ENCODE data around the gene HSF5. TPM values are rescaled to one million over a fixed set of nuclear protein-coding genes. Genes with fewer than 3 reads are reported as not detected.
"Not testable (repeated sequence)": the region's sequence is repeated elsewhere in the genome, so short reads cannot be mapped to it uniquely, and the experiment has no call there.

HSF5 gene
- total RNA-seq, 2 experiments from 2014 or later, result 4.5 to 5.1 TPM

GRCh38 chr17:58501451-58501850 is 13.2 kb upstream of the HSF5 start:
- CTCF ChIA-PET, result interaction anchor here (1.3 to 1.6 kb wide), 2 partner anchors 13 kb away, joined by 3 to 5 read pairs; partner anchors contain the start of genes HSF5 and MTMR4
- POLR2A ChIA-PET, result interaction anchor here (0.5 kb wide), 1 partner anchor 554 kb away, joined by 3 read pairs; no protein-coding TSS in a partner anchor

GRCh38 chr17:58498177-58498828 is 10.1 kb upstream of the HSF5 start:
- POLR2A ChIA-PET, result interaction anchor here (1.0 kb wide), 1 partner anchor 13 kb away, joined by 8 read pairs; no protein-coding TSS in a partner anchor
- CTCF ChIA-PET, result interaction anchor here (0.6 kb wide), 1 partner anchor 468 kb away, joined by 3 read pairs; no protein-coding TSS in a partner anchor

- ChIA-PET CTCF (no interaction called here), POLR2A (interaction anchor here (0.6 kb wide), 1 partner anchor 1335 kb away, joined by 6 read pairs; no protein-coding TSS in a partner anchor)
Measured at GRCh38 chr17:58493506-58493905, 5.3 kb upstream of the HSF5 start.

GRCh38 chr17:58492238-58493121 is 4.3 kb upstream of the HSF5 start:
- ChIA-PET POLR2A (no interaction called here), CTCF (no interaction called here)

GRCh38 chr17:58491510-58492045 is 3.4 kb upstream of the HSF5 start:
- CTCF ChIA-PET, result no interaction called here
- POLR2A ChIA-PET, result interaction anchor here (0.6 kb wide), 1 partner anchor 139 kb away, joined by 3 read pairs; no protein-coding TSS in a partner anchor

- ChIA-PET POLR2A (interaction anchor here (0.7 to 0.9 kb wide), 4 partner anchors 30 to 203 kb away, joined by 3 read pairs; partner anchors contain the start of genes RAD51C and TEX14), CTCF (interaction anchor here (0.8 to 1.9 kb wide), 6 partner anchors 12 to 238 kb away, joined by 3 to 8 read pairs (median 4); partner anchors contain the start of gene MTMR4)
Measured at GRCh38 chr17:58488428-58488890, 251 bp upstream of the HSF5 start.

GRCh38 chr17:58484600-58484999 is 3.6 kb downstream of the HSF5 start:
- CTCF ChIA-PET, result interaction anchor here (0.7 kb wide), 1 partner anchor 122 kb away, joined by 3 read pairs; no protein-coding TSS in a partner anchor
- POLR2A ChIA-PET, result interaction anchor here (0.8 kb wide), 1 partner anchor 167 kb away, joined by 4 read pairs; no protein-coding TSS in a partner anchor

- POLR2A ChIA-PET, CTCF ChIA-PET: not testable (repeated sequence)
Measured at GRCh38 chr17:58481798-58482197, 6.4 kb downstream of the HSF5 start.

- CTCF ChIA-PET, result no interaction called here
- POLR2A ChIA-PET, result no interaction called here
Measured at GRCh38 chr17:58480090-58480489, 8.1 kb downstream of the HSF5 start.

- POLR2A ChIA-PET, result no interaction called here
- CTCF ChIA-PET, result interaction anchor here (0.5 to 0.7 kb wide), 2 partner anchors 458 to 527 kb away, joined by 3 to 4 read pairs; no protein-coding TSS in a partner anchor
Measured at GRCh38 chr17:58476812-58477211, 11.4 kb downstream of the HSF5 start.

- CTCF ChIA-PET, result no interaction called here
- POLR2A ChIA-PET, result no interaction called here
Measured at GRCh38 chr17:58475985-58476384, 12.2 kb downstream of the HSF5 start.

GRCh38 chr17:58470356-58470755 is 17.9 kb downstream of the HSF5 start:
- CTCF ChIA-PET, result no interaction called here
- POLR2A ChIA-PET, result no interaction called here

GRCh38 chr17:58468944-58469343 is 19.3 kb downstream of the HSF5 start:
- CTCF ChIA-PET, result interaction anchor here (0.5 kb wide), 1 partner anchor 87 kb away, joined by 3 read pairs; no protein-coding TSS in a partner anchor
- POLR2A ChIA-PET, result interaction anchor here (0.6 kb wide), 1 partner anchor 115 kb away, joined by 3 read pairs; no protein-coding TSS in a partner anchor

GRCh38 chr17:58455491-58455890 is 32.7 kb downstream of the HSF5 start:
- POLR2A ChIA-PET, result no interaction called here
- CTCF ChIA-PET, result no interaction called here

- CTCF ChIA-PET, result no interaction called here
- POLR2A ChIA-PET, result no interaction called here
Measured at GRCh38 chr17:58452738-58453137, 35.5 kb downstream of the HSF5 start.

GRCh38 chr17:58447039-58447975 is 40.9 kb downstream of the HSF5 start:
- CTCF ChIA-PET, result interaction anchor here (0.7 to 3.0 kb wide), 8 partner anchors 12 to 247 kb away, joined by 3 to 11 read pairs (median 3); no protein-coding TSS in a partner anchor
- POLR2A ChIA-PET, result no interaction called here

- CTCF ChIA-PET, result interaction anchor here (0.7 to 3.0 kb wide), 2 partner anchors 10 to 129 kb away, joined by 3 to 11 read pairs; no protein-coding TSS in a partner anchor
- POLR2A ChIA-PET, result no interaction called here
Measured at GRCh38 chr17:58446086-58446485, 42.1 kb downstream of the HSF5 start.

- CTCF ChIA-PET, result interaction anchor here (1.2 kb wide), 1 partner anchor 132 kb away, joined by 3 read pairs; no protein-coding TSS in a partner anchor
Measured at GRCh38 chr17:58436805-58437239, 51.4 kb downstream of the HSF5 start.

More at GRCh38 chr17:58436805-58437239, 51.4 kb downstream of the HSF5 start:
- POLR2A ChIA-PET, result no interaction called here

Data from activated CD8-positive, alpha-beta memory T cell treated with anti-CD3 and anti-CD28 coated beads for 36 hours (primary cell).